Neuronal stem cell (in vitro differentiated cells): Measurements from ENCODE around the gene GLS2. TPM values are rescaled to one million over a fixed set of nuclear protein-coding genes. Genes with fewer than 3 reads are reported as not detected.

Experiments
- DNase-seq: peaks from one replicate; pipeline ENCODE4 v3.0.0-alpha.2; 2013; ENCODE audit warnings: low spot score
- H2AFZ ChIP-seq: one replicate; pipeline ENCODE4 v1.6.1; 2013; ENCODE audit warnings: mild to moderate bottlenecking, low read length, inconsistent platforms
- H2AK5ac ChIP-seq: 2 replicates; pipeline ENCODE4 v1.6.1; 2013; ENCODE audit warnings: low read depth, mild to moderate bottlenecking, inconsistent platforms, low read length, moderate library complexity, mixed read lengths
- H2BK120ac ChIP-seq: 2 replicates; pipeline ENCODE4 v1.6.1; 2013; ENCODE audit warnings: low read depth, mild to moderate bottlenecking, inconsistent platforms, low read length, moderate library complexity, mixed read lengths
- H2BK12ac ChIP-seq: one replicate; pipeline ENCODE4 v1.6.1; 2013; ENCODE audit warnings: low read length, inconsistent platforms
- H2BK15ac ChIP-seq: 2 replicates; pipeline ENCODE4 v1.6.1; 2013; ENCODE audit warnings: mild to moderate bottlenecking, low read length, inconsistent platforms, mixed read lengths
- H2BK5ac ChIP-seq: one replicate; pipeline ENCODE4 v1.6.1; 2013; ENCODE audit warnings: inconsistent platforms, mild to moderate bottlenecking, low read length, moderate library complexity
- H3K14ac ChIP-seq: one replicate; pipeline ENCODE4 v1.6.1; 2013; ENCODE audit warnings: low read length, inconsistent platforms
- H3K18ac ChIP-seq: 2 replicates; pipeline ENCODE4 v1.6.1; 2013; ENCODE audit warnings: low read length, inconsistent platforms
- H3K23ac ChIP-seq: 2 replicates; pipeline ENCODE4 v1.6.1; 2013; ENCODE audit warnings: low read depth, mild to moderate bottlenecking, mixed read lengths, low read length, inconsistent platforms; ENCODE audit not compliant: poor library complexity
- H3K27ac ChIP-seq: replicated peaks from 3 replicates; pipeline ENCODE4 v1.5.1; 2013; ENCODE audit warnings: low read length, inconsistent platforms
- H3K27me3 ChIP-seq, 3 experiments: 2 replicates each; pipeline ENCODE4 v1.6.1; 2013; ENCODE audit warnings: low read length in 3 of 3, mild to moderate bottlenecking in 2 of 3, inconsistent platforms in 1 of 3, low read depth in 1 of 3, mixed read lengths in 1 of 3, moderate library complexity in 1 of 3; ENCODE audit not compliant: control insufficient read depth in 3 of 3, insufficient read depth in 3 of 3
- H3K36me3 ChIP-seq, 2 donors: replicated peaks in 1 of 2; 2 replicates each; pipeline ENCODE4 v1.6.1; 2013; ENCODE audit warnings: low read length in 2 of 2; ENCODE audit not compliant: control insufficient read depth in 2 of 2, insufficient read depth in 2 of 2
- H3K4ac ChIP-seq: 2 replicates; pipeline ENCODE4 v1.6.1; 2013; ENCODE audit warnings: inconsistent platforms, mild to moderate bottlenecking, low read length, moderate library complexity
- H3K4me1 ChIP-seq, 2 donors: 1 replicate in 1 of 2; 2 replicates in 1 of 2; pipeline ENCODE4 v1.6.1; 2013; ENCODE audit warnings: low read length in 2 of 2, low read depth in 1 of 2; ENCODE audit not compliant: control insufficient read depth in 2 of 2, insufficient read depth in 1 of 2
- H3K4me2 ChIP-seq: one replicate; pipeline ENCODE4 v1.6.1; 2013; ENCODE audit warnings: mild to moderate bottlenecking, low read length, inconsistent platforms; ENCODE audit not compliant: insufficient read depth, poor library complexity, severe bottlenecking
- H3K4me3 ChIP-seq, 2 donors: 2 replicates each; pipeline ENCODE4 v1.5.1; 2013; ENCODE audit warnings: low read length in 2 of 2, mild to moderate bottlenecking in 2 of 2, inconsistent platforms in 1 of 2, moderate library complexity in 1 of 2
- H3K79me1 ChIP-seq: one replicate; pipeline ENCODE4 v1.6.1; 2013; ENCODE audit warnings: low read depth, mild to moderate bottlenecking, inconsistent platforms, low read length, moderate library complexity
- H3K9ac ChIP-seq: one replicate; pipeline ENCODE4 v1.6.1; 2013; ENCODE audit warnings: mild to moderate bottlenecking, low read depth, low read length, inconsistent platforms; ENCODE audit not compliant: poor library complexity
- H3K9me3 ChIP-seq, 2 donors: replicated peaks in 1 of 2; 2 replicates each; pipeline versions ENCODE3 to v1.6.1; 2013; ENCODE audit warnings: low read length in 2 of 2, mild to moderate bottlenecking in 2 of 2, inconsistent platforms in 1 of 2, low read depth in 1 of 2, mixed read lengths in 1 of 2, moderate library complexity in 1 of 2; ENCODE audit not compliant: control insufficient read depth in 2 of 2, insufficient read depth in 1 of 2
- H4K8ac ChIP-seq: one replicate; pipeline ENCODE4 v1.6.1; 2013; ENCODE audit warnings: low read depth, mild to moderate bottlenecking, inconsistent platforms, low read length, moderate library complexity
- H4K91ac ChIP-seq: one replicate; pipeline ENCODE4 v1.6.1; 2013; ENCODE audit warnings: low read length, low read depth, mild to moderate bottlenecking, inconsistent platforms; ENCODE audit not compliant: poor library complexity
- WGBS, 2 donors: extraction: QIAGEN DNeasy Blood & Tissue Kit; methylation state at CpG; one replicate each; pipeline ENCODE4 v1.1.7; 2013; ENCODE audit warnings: missing lambda C conversion rate in 2 of 2, mixed read lengths in 1 of 2; ENCODE audit not compliant: insufficient read length in 2 of 2, insufficient replicate concordance in 1 of 2; ENCODE audit errors: extremely low coverage in 2 of 2; 5-methylcytosine and 5-hydroxymethylcytosine counted together
- polyA plus RNA-seq, 2 experiments: library from polyadenylated mRNA; stranded (reverse); fragments of 200-250 nt; gene quantifications; one replicate each; pipeline ENCODE4 v1.2.3, GENCODE V29; 2013

Gene GLS2
- 0.85 TPM for polyA plus RNA-seq (2013, experiment 1 of 2)
- polyA plus RNA-seq (2013, experiment 2 of 2): 0.44 TPM

GRCh38 chr12:56488041-56488955 lies at the start of gene GLS2:
Gene GLS2, minus strand, starts transcription at chr12:56488161. Its CDS starts 43 bp downstream, at chr12:56488118.
- Histone ChIP-seq H2BK12ac (peak within 1 kb of the TSS; percentile 41), H3K36me3 (peaks cover 0 to 8% of the 10 kb centered on the region in 2 donors), H3K23ac (peak within 1 kb of the TSS; percentile 91), H3K4me3 (peak within 1 kb of the TSS in 1 of 2 donors; percentile 82), H3K9me3 (peaks cover 7 to 10% of the 10 kb centered on the region in 2 donors), H3K14ac (peak within 1 kb of the TSS; percentile 21), H2BK120ac (no peak within 1 kb of the TSS), H3K79me1 (no peaks in the 10 kb centered on the region), H4K8ac (no peak within 1 kb of the TSS), H3K27ac (no peak within 1 kb of the TSS), H4K91ac (no peak within 1 kb of the TSS), H3K4me1 (peaks cover 3 to 8% of the 10 kb centered on the region in 2 donors), H3K18ac (peak within 1 kb of the TSS; percentile 96), H2BK5ac (peak within 1 kb of the TSS; percentile 77), H2AK5ac (peak within 1 kb of the TSS; percentile 63), H3K4ac (peak within 1 kb of the TSS; percentile 7), H2AFZ (peak within 1 kb of the TSS; percentile 71), H2BK15ac (peak within 1 kb of the TSS; percentile 96), H3K27me3 (peaks cover 0 to 41% (median 10%) of the 10 kb centered on the region in 3 experiments), H3K4me2 (peak within 1 kb of the TSS; percentile 97), H3K9ac (peak within 1 kb of the TSS; percentile 81)
- peak; percentile 58 for DNase-seq
- no CpG with 5 or more reads among the region's 59 CpGs for WGBS, 2 donors

DNA sequence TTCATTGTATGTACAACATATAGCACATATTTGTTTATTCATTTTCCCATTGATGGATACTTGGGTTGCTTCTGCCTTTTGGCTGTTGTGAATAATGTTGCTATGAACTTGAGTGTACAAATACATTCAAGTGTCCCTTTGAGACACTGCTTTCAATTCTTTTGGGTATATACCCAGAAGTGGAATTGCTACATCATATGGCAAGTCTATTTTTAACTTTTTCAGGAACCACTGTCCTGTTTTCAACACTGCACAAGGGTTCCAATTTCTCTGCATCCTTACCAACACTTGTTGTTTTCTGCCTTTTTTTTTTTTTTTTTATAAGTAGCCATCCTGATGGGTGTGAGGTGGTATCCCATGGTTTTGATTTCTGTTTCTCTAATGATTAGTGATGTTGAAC lies 49.6 kb upstream of the GLS2 start:
- no peak for DNase-seq
- Histone ChIP-seq H2BK120ac (no peak overlapping the region), H3K4me3 (no peak overlapping the region), H3K4me2 (no peak overlapping the region), H3K27ac (no peak overlapping the region), H3K14ac (no peak overlapping the region), H3K36me3 (peaks cover 0 to 4% of the 10 kb centered on the region in 2 donors), H3K79me1 (peaks cover 2% of the 10 kb centered on the region), H2BK5ac (no peak overlapping the region), H2BK15ac (no peak overlapping the region), H3K9me3 (no peaks in the 10 kb centered on the region), H4K91ac (no peak overlapping the region), H3K18ac (no peak overlapping the region), H3K9ac (no peak overlapping the region), H4K8ac (no peak overlapping the region), H2BK12ac (no peak overlapping the region), H3K4ac (no peak overlapping the region), H3K4me1 (no peaks in the 10 kb centered on the region), H2AK5ac (no peak overlapping the region), H3K23ac (no peak overlapping the region), H2AFZ (no peak overlapping the region), H3K27me3 (no peaks in the 10 kb centered on the region)

DNA sequence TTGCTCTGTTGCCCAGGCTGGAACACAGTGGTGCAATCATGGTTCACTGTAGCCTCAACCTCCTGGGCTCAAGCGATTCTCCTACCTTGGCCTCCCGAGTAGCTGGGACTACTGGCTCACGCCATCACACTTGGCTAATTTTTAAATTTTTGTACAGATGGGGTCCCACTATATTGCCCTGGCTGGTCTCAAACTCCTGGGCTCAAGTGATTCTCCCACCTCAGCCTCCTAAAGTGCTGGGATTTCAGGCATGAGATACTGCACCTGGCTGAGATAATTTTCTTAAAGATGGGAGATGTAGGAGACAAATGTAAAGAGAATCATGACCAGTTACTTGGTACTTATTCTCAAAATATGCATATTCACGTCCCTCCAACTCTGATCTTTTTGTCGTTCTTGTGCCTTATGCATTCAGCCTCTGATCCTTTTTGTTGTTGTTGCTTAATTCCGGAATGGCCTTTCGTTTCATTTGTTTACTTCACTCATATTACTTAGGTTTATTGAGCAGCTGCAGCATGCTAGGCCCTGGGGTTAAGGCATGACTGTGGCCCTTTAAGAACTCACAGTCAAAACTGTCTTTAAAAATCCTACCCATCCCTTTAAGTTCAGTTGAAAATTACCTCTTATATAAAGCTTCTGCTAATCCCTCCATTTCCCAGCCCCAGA lies 42.6 kb upstream of the GLS2 start:
- no CpG with 5 or more reads among the region's 7 CpGs for WGBS, 2 donors

DNA sequence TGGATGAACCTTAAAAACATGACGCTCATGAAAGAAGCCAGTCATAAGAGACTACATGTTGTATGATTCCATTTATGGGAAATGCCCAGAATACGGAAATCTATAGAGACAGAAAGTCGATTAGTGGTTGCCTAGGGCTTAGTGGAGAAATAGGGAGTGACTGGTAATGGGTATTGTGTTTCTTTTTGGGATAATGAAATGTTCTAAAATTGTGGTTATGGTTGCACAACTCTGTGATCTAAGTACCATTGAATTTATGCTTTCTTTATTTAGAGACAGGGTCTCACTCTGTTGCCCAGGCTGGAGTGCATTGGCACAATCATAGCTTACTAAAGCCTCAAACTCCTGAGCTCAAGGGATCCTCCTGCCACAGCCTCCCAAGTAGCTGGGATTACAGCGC lies 41.7 kb upstream of the GLS2 start:
- Histone ChIP-seq H3K23ac (no peak overlapping the region), H3K4me2 (no peak overlapping the region), H3K14ac (no peak overlapping the region), H2BK15ac (no peak overlapping the region), H2AK5ac (no peak overlapping the region), H2AFZ (no peak overlapping the region), H2BK5ac (no peak overlapping the region), H3K9ac (no peak overlapping the region), H3K27ac (no peak overlapping the region), H3K27me3 (no peaks in the 10 kb centered on the region), H2BK12ac (no peak overlapping the region), H2BK120ac (no peak overlapping the region), H3K18ac (no peak overlapping the region), H3K79me1 (no peaks in the 10 kb centered on the region), H3K4ac (no peak overlapping the region), H3K36me3 (no peaks in the 10 kb centered on the region), H3K4me1 (no peaks in the 10 kb centered on the region), H4K91ac (no peak overlapping the region), H3K9me3 (no peaks in the 10 kb centered on the region), H4K8ac (no peak overlapping the region), H3K4me3 (no peak overlapping the region)
- no peak for DNase-seq
- no CpG with 5 or more reads among the region's 4 CpGs for WGBS, 2 donors

More for the DNA sequence above, 42.6 kb upstream of the GLS2 start:
- Histone ChIP-seq H2AK5ac (no peak overlapping the region), H3K4ac (no peak overlapping the region), H3K4me2 (no peak overlapping the region), H2AFZ (no peak overlapping the region), H4K91ac (no peak overlapping the region), H3K4me1 (no peaks in the 10 kb centered on the region), H3K4me3 (no peak overlapping the region), H3K9ac (no peak overlapping the region), H3K9me3 (no peaks in the 10 kb centered on the region), H2BK12ac (no peak overlapping the region), H2BK5ac (no peak overlapping the region), H3K14ac (no peak overlapping the region), H3K27me3 (no peaks in the 10 kb centered on the region), H3K79me1 (no peaks in the 10 kb centered on the region), H2BK120ac (no peak overlapping the region), H4K8ac (no peak overlapping the region), H3K23ac (no peak overlapping the region), H3K18ac (no peak overlapping the region), H3K36me3 (no peaks in the 10 kb centered on the region), H2BK15ac (no peak overlapping the region), H3K27ac (no peak overlapping the region)
- DNase-seq: no peak
